H1 (cell line): Measurements from ENCODE around the gene MIPEP. TPM values are rescaled to one million over a fixed set of nuclear protein-coding genes. Genes with fewer than 3 reads are reported as not detected.

Experiments
- CTCF ChIA-PET: fragments of 300-600 bp; sonication (Branson Sonifier 250); formaldehyde crosslinking; loops from one replicate; lab custom pipeline; 2021; ENCODE audit not compliant: partially characterized antibody; lab: Charles Lee
- POLR2A ChIA-PET: fragments of 300-600 bp; sonication (Branson Sonifier 250); formaldehyde crosslinking; loops from one replicate; lab custom pipeline; 2021; ENCODE audit warnings: inconsistent platforms; ENCODE audit not compliant: partially characterized antibody; lab: Charles Lee
- DNase-seq, 2 experiments: peaks; one replicate each; pipeline versions ENCODE4 v3.0.0 to v3.0.0-alpha.2; 2010 to 2022; ENCODE audit warnings: low spot score in 2 of 2, low read depth in 1 of 2, mixed read lengths in 1 of 2
- FAIRE-seq: peaks from 2 replicates; lab custom pipeline; 2011; peaks lifted over from hg19 to GRCh38; lab: Jason Lieb, UNC
- H2AFZ ChIP-seq: 2 replicates; pipeline ENCODE4 v1.8.1; 2012; ENCODE audit warnings: low read length, inconsistent platforms
- H2AK5ac ChIP-seq: 2 replicates; pipeline ENCODE4 v1.6.1; 2013; ENCODE audit warnings: low read depth, low read length
- H2BK120ac ChIP-seq: replicated peaks from 2 replicates; pipeline ENCODE3; 2013; ENCODE audit warnings: low read depth, low read length, inconsistent platforms
- H2BK12ac ChIP-seq: 2 replicates; pipeline ENCODE4 v1.6.1; 2013; ENCODE audit warnings: low read depth, low read length
- H2BK15ac ChIP-seq: 2 replicates; pipeline ENCODE4 v1.6.1; 2013; ENCODE audit warnings: low read length
- H2BK20ac ChIP-seq: 2 replicates; pipeline ENCODE4 v1.6.1; 2013; ENCODE audit warnings: low read length
- H2BK5ac ChIP-seq: 2 replicates; pipeline ENCODE4 v1.6.1; 2013; ENCODE audit warnings: low read depth, low read length
- H3K14ac ChIP-seq: 2 replicates; pipeline ENCODE4 v1.6.1; 2013; ENCODE audit warnings: inconsistent platforms; ENCODE audit not compliant: insufficient read length
- H3K18ac ChIP-seq: 2 replicates; pipeline ENCODE4 v1.6.1; 2013; ENCODE audit warnings: low read length; ENCODE audit errors: extremely low read depth
- H3K23ac ChIP-seq: 2 replicates; pipeline ENCODE4 v1.6.1; 2013; ENCODE audit warnings: inconsistent platforms; ENCODE audit not compliant: insufficient read length
- H3K23me2 ChIP-seq: 2 replicates; pipeline ENCODE4 v1.6.1; 2013; ENCODE audit warnings: low read depth, low read length
- H3K27ac ChIP-seq: 2 replicates; pipeline ENCODE4 v1.6.1; 2011; ENCODE audit warnings: low read depth, low read length, inconsistent platforms
- H3K27me3 ChIP-seq, 4 experiments: replicated peaks in 1 of 4; 1 replicate in 1 of 4; 2 replicates in 3 of 4; pipeline versions ENCODE4 v1.6.1 to v1.8.1; 2011 to 2013; ENCODE audit warnings: low read length in 3 of 4, mild to moderate bottlenecking in 3 of 4, inconsistent platforms in 2 of 4, mixed read lengths in 2 of 4, moderate library complexity in 1 of 4; ENCODE audit not compliant: control insufficient read depth in 3 of 4, insufficient read depth in 3 of 4; ENCODE audit errors: extremely low read depth in 1 of 4
- H3K36me3 ChIP-seq, 4 experiments: 2 replicates each; pipeline versions ENCODE4 v1.6.1 to v1.8.1; 2011 to 2013; ENCODE audit warnings: mild to moderate bottlenecking in 4 of 4, low read length in 3 of 4, moderate library complexity in 2 of 4, control low read depth in 1 of 4, inconsistent platforms in 1 of 4; ENCODE audit not compliant: insufficient read depth in 4 of 4, control insufficient read depth in 2 of 4
- H3K4ac ChIP-seq: replicated peaks from 2 replicates; pipeline ENCODE3; 2013; ENCODE audit warnings: low read length, low read depth, mixed read lengths, inconsistent platforms; ENCODE audit not compliant: insufficient read length
- H3K4me1 ChIP-seq, 4 experiments: replicated peaks in 1 of 4; 1 replicate in 1 of 4; 2 replicates in 3 of 4; pipeline versions ENCODE4 v1.6.1 to v1.8.1; 2011 to 2013; ENCODE audit warnings: low read length in 3 of 4, inconsistent platforms in 2 of 4, mixed read lengths in 1 of 4; ENCODE audit not compliant: insufficient read depth in 4 of 4, control insufficient read depth in 3 of 4
- H3K4me2 ChIP-seq, 2 experiments: 2 replicates each; pipeline versions ENCODE4 v1.6.1 to v1.8.1; 2011 to 2013; ENCODE audit warnings: low read depth in 2 of 2, low read length in 2 of 2, control low read depth in 1 of 2, inconsistent platforms in 1 of 2, mild to moderate bottlenecking in 1 of 2; ENCODE audit not compliant: insufficient read depth in 1 of 2
- H3K4me3 ChIP-seq, 4 experiments: fragments of 200-600, 300-600 bp in 1 of 4; sonication (generic), shearing (Covaris generic), sonication (Bioruptor Twin) in 1 of 4; 2 replicates each; pipeline versions ENCODE4 v1.5.1 to v1.8.1; 2011 to 2016; ENCODE audit warnings: low read length in 4 of 4, low read depth in 3 of 4, control low read depth in 2 of 4, inconsistent platforms in 2 of 4, mild to moderate bottlenecking in 2 of 4, mixed read lengths in 1 of 4, moderate library complexity in 1 of 4; ENCODE audit not compliant: insufficient read depth in 2 of 4; ENCODE audit errors: extremely low read depth in 1 of 4
- H3K56ac ChIP-seq: replicated peaks from 2 replicates; pipeline ENCODE3; 2013; ENCODE audit warnings: low read depth, mild to moderate bottlenecking, mixed read lengths, low read length, inconsistent platforms; ENCODE audit not compliant: insufficient read length
- H3K79me1 ChIP-seq: 2 replicates; pipeline ENCODE4 v1.6.1; 2013; ENCODE audit warnings: low read depth, low read length, control low read depth
- H3K79me2 ChIP-seq, 2 experiments: 2 replicates each; pipeline versions ENCODE4 v1.6.1 to v1.8.1; 2012 to 2013; ENCODE audit warnings: low read length in 2 of 2, mild to moderate bottlenecking in 2 of 2, inconsistent platforms in 1 of 2; ENCODE audit not compliant: insufficient read depth in 2 of 2, control insufficient read depth in 1 of 2
- H3K9ac ChIP-seq, 4 experiments: replicated peaks in 1 of 4; 1 replicate in 1 of 4; 2 replicates in 3 of 4; pipeline versions ENCODE4 v1.6.1 to v1.8.1; 2011 to 2013; ENCODE audit warnings: low read depth in 3 of 4, low read length in 3 of 4, control low read depth in 2 of 4, mild to moderate bottlenecking in 2 of 4, moderate library complexity in 2 of 4, inconsistent platforms in 1 of 4; ENCODE audit errors: extremely low read depth in 1 of 4
- H3K9me3 ChIP-seq, 2 experiments: 2 replicates each; pipeline versions ENCODE4 v1.6.1 to v1.8.1; 2012 to 2013; ENCODE audit warnings: mild to moderate bottlenecking in 2 of 2, moderate library complexity in 2 of 2, control low read depth in 1 of 2, inconsistent platforms in 1 of 2, low read depth in 1 of 2, low read length in 1 of 2, mixed read lengths in 1 of 2; ENCODE audit not compliant: insufficient read depth in 2 of 2
- H4K20me1 ChIP-seq, 2 experiments: replicated peaks in 1 of 2; 2 replicates each; pipeline versions ENCODE3 to v1.8.1; 2011 to 2013; ENCODE audit warnings: inconsistent platforms in 2 of 2, low read length in 2 of 2, mild to moderate bottlenecking in 1 of 2; ENCODE audit not compliant: insufficient read depth in 2 of 2, control insufficient read depth in 1 of 2
- H4K5ac ChIP-seq: 2 replicates; pipeline ENCODE4 v1.6.1; 2013; ENCODE audit warnings: low read length, low read depth, mixed read lengths, inconsistent platforms; ENCODE audit not compliant: insufficient read length
- H4K8ac ChIP-seq: 2 replicates; pipeline ENCODE4 v1.8.0; 2013; ENCODE audit warnings: mild to moderate bottlenecking, moderate library complexity, low read length, inconsistent platforms; ENCODE audit not compliant: insufficient read depth; ENCODE audit errors: extremely low read depth
- H4K91ac ChIP-seq: replicated peaks from 2 replicates; pipeline ENCODE3; 2013; ENCODE audit warnings: low read length, mixed read lengths, inconsistent platforms; ENCODE audit not compliant: insufficient read length
- RFX5 ChIP-seq: IDR thresholded peaks from 2 replicates; pipeline ENCODE4 v1.6.1; 2011; ENCODE audit warnings: low read depth, low read length, improper control_type of control experiment, borderline replicate concordance
- WGBS, 2 experiments: shearing (Covaris generic) in 1 of 2; methylation state at CpG; one replicate each; pipeline versions ENCODE4 v1.1.6 to v1.1.7; 2013 to 2015; ENCODE audit warnings: low lambda C conversion rate in 2 of 2, mixed read lengths in 2 of 2, inconsistent platforms in 1 of 2, low coverage in 1 of 2, missing lambda C conversion rate in 1 of 2; ENCODE audit not compliant: insufficient replicate concordance in 2 of 2, insufficient coverage in 1 of 2, insufficient read length in 1 of 2; ENCODE audit errors: extremely low coverage in 1 of 2, missing lambda C conversion rate in 1 of 2; 5-methylcytosine and 5-hydroxymethylcytosine counted together
- polyA plus RNA-seq, 7 experiments: library from polyadenylated mRNA; depleted of rRNA in 3 of 7; stranded (reverse) in 5 of 7; unstranded in 2 of 7; fragments of >200 nt in 5 of 7; fragments of 200-250 nt in 2 of 7; gene quantifications; 1 replicate in 5 of 7; 2 replicates in 1 of 7; 4 replicates in 1 of 7; pipeline versions ENCODE4 v1.2.1 to v1.2.3, GENCODE V29; 2011 to 2013; ENCODE audit warnings: missing spikeins in 2 of 7, mixed read lengths in 2 of 7
- total RNA-seq: library from RNA; stranded (reverse); fragmentation: NEBNext Ultra II Directional; extraction: Animal tissue kit (Norgen Biotek cat#: 25700); gene quantifications from 2 replicates; pipeline ENCODE4 v1.2.1, GENCODE V29; 2021

Gene MIPEP
- total and polyA plus RNA-seq, 2 of the 8 experiments (the other 6 are each of a cell fraction or from before 2014, with no cell fraction given), result 24.0 to 24.2 TPM

DNA sequence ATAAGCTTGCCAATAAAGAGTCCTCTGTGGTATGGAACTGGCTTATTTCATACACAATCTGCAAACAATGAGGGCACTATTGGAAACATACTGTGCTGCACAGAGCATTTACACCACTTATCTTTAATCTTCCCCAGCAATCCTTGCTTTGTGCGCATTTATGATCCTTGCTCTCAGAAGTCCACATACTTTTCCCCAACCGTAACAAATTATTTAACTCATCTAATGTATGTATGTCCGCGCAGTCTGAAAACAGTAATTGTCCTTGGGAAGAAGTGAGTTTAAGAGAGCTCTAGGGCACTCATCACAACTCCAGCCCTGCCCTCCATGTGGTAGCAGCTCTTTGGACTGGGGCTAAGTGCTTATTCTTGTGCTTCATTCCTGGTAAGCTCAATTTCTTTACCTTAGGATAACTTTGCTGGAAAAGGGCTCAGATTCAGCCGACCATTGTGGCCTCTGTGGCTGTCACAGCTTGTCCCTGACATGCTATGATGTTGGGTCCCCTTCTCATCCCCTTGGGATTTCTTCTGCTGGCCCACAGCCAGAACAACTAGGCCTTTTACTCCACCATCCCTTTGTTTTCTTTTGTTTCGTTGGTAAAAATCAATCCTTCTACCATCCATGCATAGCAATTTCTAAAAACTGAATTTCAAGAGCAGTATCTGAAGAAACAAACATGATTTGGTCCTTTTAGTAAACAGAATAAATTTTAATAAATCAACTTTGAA is 166.3 kb downstream of the MIPEP start:
- H3K79me2 ChIP-seq, result no peaks in the 10 kb centered on the region
- no peak overlapping the region for H2BK120ac ChIP-seq
- H3K27me3 ChIP-seq, result no peaks in the 10 kb centered on the region
- H3K4me3 ChIP-seq, result no peak overlapping the region
- H2BK15ac ChIP-seq, result no peak overlapping the region
- no peak overlapping the region for H3K4me2 ChIP-seq
- no peak overlapping the region for H3K27ac ChIP-seq
- no peak overlapping the region for H2AFZ ChIP-seq
- DNase-seq (no peak), FAIRE-seq (no peak)
- H3K79me1 ChIP-seq, result no peaks in the 10 kb centered on the region
- no peaks in the 10 kb centered on the region for H3K36me3 ChIP-seq
- 92% methylated on average over 6 of the region's 6 CpGs; no CpG with 5 or more reads in 1 of the 2 experiments for WGBS, 2 experiments
- POLR2A ChIA-PET, result no interaction called here
- H3K56ac ChIP-seq, result no peak overlapping the region
- no peak overlapping the region for H4K8ac ChIP-seq
- H4K91ac ChIP-seq, result no peak overlapping the region
- H3K4ac ChIP-seq, result no peak overlapping the region
- TF ChIP-seq RFX5, result no peak
- no peak overlapping the region for H3K14ac ChIP-seq
- no peak overlapping the region for H2BK12ac ChIP-seq
- H3K18ac ChIP-seq, result no peak overlapping the region
- CTCF ChIA-PET, result interaction anchor here (0.6 to 1.5 kb wide), 4 partner anchors 17 to 265 kb away, joined by 3 to 7 read pairs (median 3); no protein-coding TSS in a partner anchor
- H3K9ac ChIP-seq, result no peak overlapping the region
- H4K20me1 ChIP-seq, result no peaks in the 10 kb centered on the region
- H2BK5ac ChIP-seq, result no peak overlapping the region
- 0 out of 4 replicates have a peak, but pooled peaks cover 0 to 3% of the 10 kb centered on the region in 2 experiments for H3K9me3 ChIP-seq
- H4K5ac ChIP-seq, result no peak overlapping the region
- no peak overlapping the region for H2BK20ac ChIP-seq
- H3K4me1 ChIP-seq, result peaks cover 0 to 1% (median 0%) of the 10 kb centered on the region in 4 experiments; a peak in 2 of 7 replicates
- no peak overlapping the region for H3K23ac ChIP-seq
- H2AK5ac ChIP-seq, result no peak overlapping the region
- H3K23me2 ChIP-seq, result no peaks in the 10 kb centered on the region
